HCEC 1CT (cell line): ENCODE measurements around the gene CASP1.
"Not testable (repeated sequence)": the region's sequence is repeated elsewhere in the genome, so short reads cannot be mapped to it uniquely, and the experiment has no call there.

ENCODE experiments used
- DNase-seq: peaks from one replicate; pipeline ENCODE4 v3.0.0-alpha.2; 2017

CASP1 gene

GRCh38 chr11:105034813-105035620 is at the start of gene CASP1:
CASP1 (minus strand) TSS chr11:105035144; CDS start chr11:105035113, 31 bp downstream.
- DNase-seq: peak; percentile 79

DNA sequence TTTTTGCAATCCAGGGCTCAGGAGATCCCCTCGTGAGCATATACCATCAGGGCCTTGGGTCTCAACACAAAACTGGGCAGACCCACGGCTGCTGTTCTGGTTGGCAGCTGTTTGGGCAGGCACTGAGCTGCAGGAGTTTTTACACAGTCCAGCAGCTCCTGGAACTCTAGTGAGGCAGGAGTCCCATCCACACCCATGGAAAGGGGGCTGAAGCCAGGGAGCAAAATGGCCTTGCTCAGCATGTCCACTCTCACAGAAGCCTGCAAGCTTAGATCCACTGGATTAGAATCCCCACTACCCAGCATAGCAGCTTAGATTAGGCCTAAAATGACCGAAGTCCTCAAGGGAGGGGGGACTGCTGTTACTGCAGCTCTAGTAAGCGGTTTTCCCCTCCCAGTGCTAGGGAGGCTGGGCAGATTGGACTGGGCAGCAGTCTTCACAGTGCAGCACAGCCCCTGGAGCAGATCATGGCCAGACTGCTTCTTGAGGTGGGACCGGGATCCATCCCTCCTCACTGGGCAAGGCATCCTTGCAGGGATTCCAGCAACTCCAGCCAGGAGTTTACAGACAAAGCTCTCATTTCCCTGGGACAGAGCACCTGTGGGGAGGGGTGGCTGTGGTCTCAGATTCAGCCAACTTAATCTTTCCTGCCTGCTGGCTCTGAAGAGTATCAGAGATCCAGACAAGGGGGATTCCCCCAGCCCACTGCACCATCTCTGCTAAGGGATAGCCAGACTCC is 46.6 kb upstream of the CASP1 start:
- no peak for DNase-seq

DNA sequence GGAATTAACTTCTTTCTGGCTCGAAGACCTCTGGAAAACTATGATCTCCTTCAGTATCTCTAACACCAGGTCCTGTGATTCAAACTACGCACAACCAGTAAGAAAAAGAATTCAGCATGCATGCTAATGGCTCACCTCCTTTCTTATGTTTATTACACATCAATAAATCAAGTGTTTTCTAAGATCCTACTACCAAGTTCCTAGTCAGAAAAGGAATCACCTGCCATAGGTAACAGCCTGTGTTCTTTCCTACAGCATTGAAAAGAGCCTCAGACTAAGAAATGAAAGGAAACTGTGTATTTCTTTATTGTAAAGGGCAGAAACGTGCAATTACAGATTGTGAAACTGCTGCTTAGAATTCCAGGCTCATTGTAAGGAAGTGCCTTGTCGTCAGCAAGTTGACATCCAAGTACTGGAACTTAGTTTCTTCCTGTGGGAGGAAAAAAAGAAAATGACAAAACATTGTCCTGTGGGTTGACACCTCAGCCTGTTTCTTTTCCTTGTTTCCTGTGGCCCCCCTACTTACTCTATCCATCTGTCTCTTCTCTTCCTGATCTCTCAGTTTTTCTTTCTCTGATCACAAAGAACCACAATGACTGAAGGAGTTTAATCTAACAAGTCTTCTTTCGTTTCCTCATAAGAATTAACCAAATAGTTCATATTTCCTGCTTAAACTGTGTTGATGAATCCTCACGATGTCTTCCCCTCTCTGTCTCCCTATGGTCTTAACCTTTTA is 45.4 kb upstream of the CASP1 start:
- DNase-seq: not testable (repeated sequence)

GRCh38 chr11:105078283-105078682 is 43.3 kb upstream of the CASP1 start:
- DNase-seq: no peak

- DNase-seq: not testable (repeated sequence)
These were observed 42.3 kb upstream of the CASP1 start for GRCh38 chr11:105077141-105077790.

DNA sequence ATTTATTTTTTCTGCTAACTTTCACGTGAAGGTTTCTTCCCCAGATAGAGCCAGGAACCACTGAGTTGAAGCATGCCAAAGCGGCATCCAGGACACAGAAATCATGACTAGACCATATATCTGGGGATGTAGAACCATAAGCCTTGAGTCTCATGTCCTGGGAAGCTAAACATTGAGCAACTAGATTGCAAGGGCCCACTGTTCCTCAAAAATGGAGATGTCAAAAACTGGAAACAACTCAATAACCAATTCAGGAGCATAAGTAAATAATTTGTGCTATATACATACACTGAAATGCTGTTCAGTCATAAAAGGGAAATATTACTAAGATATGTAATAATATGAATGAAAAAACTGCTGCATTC is 39.2 kb upstream of the CASP1 start:
- no peak for DNase-seq

GRCh38 chr11:105073456-105074165 is 38.7 kb upstream of the CASP1 start:
- no peak for DNase-seq

DNA sequence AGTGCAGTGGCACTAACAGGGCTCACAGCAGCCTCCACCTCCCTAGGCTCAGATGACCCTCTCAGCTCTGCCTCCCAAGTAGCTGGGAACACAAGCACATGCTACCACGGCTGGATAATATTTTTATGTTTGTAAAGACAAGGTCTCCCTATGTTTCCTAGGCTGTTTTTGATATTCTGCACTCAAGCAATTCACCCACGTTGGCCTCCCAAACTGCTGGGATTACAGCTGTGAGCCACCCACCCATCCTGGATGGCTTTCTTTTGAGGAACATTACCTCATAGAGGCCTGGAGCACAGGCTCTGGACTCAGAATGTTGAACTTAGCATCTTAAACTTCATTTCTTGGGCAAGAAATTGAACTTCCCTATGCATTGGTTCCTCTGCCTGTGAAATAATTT is 37.1 kb upstream of the CASP1 start:
- DNase-seq: not testable (repeated sequence)

DNA sequence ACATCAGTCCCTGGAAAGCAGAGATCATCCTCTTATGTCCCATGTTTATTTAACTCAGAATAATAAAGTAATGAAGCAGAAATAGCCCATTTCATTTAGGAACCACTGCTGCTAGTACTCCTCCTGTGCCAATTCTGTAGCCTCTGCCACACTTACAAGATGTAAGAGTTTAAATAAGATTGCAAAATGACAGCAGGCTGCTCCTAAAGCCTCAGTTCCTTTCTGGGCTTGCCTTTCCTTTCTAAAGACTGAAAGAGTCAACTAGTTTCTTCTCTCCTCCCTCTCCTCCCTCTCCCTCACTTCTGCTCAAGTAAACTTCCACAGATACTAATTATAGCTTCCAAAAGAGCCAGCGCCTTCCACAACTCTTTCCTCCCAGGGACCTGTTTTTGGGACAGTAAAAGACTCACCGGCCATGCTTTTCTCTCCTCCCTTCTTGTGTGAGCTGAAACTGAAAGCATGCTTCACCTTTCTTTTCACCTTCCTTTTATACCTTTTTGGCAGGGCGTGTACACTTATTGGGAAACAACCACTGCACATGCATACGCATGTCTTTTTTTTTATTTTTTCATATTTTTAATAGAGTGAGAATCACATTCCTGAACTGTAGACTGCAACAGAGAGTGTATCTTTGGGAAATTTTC is 36.3 kb upstream of the CASP1 start:
- no peak for DNase-seq

DNA sequence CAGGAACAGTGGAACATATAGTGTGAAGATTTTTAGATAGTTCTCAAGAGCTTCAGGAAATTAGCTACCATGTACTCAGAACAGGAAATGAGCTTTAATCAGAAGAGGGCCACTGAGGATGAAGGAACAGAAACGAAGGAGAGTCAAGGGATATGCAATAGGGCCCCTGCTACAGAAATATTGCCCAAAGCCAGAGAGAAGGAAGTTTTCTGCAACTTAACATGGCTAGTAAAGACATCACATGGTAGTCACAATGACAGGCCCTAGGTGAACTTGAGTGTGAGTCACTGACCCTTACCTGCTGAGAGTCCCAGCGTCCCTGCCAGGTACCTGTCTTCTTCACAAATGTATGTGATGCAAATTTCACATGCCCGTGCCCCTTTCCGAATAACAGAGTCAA is 35.4 kb upstream of the CASP1 start:
- no peak for DNase-seq

DNA sequence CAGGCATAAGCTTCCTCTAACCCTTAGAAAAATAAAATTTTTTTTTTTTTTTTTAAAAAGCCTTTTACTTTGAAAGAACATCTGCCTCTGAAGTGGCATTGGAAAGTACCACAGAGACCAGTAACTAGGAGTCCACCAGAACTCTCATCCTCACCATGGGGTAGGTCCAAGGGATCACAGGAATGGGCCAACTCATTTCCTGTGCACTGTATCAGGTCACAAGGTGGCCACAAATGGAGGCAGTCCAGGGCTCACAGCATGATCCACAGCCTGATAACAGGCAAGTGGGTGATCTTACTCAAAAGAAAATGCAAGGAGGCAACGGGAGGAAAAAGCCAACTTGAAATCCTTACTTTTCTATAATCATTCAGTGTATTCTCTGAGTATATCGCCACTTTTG is 34.8 kb upstream of the CASP1 start:
- not testable (repeated sequence) for DNase-seq

DNA sequence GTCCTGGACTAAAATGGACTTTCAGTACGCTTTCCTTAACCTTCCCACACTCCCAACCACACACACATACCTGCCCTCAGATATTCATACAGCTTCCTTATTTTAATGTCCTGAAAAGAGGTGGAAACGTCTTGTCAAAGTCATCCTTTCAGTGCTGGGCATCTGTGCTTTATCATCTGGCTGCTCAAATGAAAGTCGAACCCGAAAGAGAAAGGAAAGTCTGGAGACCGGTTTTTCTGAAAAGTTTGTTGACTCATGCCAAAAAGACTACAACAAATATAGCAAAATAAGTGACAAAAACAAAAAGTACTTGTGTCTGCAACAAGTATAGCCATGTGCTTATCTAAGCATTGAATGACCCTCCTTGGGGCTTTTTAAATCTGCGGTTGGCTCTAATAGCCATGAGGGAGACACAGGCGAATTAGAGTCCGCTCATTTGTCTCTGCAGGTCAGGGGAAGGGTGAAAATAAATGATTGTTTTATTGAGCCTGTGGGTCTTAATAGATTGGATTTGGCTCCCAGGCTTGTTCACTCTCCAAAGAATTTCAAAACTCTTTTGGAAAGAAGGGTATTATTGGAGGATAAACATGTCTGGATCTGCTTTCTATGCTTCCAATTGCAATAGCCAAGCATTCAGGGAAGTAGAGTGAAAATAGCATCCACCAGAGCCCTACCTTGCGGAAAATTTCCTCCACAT is 28.4 kb upstream of the CASP1 start:
- DNase-seq: not testable (repeated sequence)

GRCh38 chr11:105057432-105057831 is 22.5 kb upstream of the CASP1 start:
- no peak for DNase-seq

DNA sequence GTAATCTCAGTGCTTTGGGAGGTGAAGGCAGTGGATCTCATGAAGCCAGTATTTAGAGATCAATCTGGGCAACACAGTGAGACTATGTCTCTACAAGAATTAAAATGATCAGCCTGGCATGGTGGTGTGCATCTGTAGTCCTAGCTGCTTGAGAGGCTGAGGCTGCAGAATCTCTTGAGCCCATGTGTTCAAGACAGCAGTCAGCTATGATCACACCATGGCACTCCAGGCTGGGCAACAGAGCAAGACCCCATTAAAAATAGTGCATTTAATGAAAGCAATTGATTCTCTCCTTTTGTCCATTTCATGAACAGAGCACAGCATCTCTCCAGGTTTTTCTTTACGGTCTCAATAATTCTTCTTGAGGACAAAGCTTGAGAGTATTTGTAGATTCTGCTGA is 21.5 kb upstream of the CASP1 start:
- no peak for DNase-seq

DNA sequence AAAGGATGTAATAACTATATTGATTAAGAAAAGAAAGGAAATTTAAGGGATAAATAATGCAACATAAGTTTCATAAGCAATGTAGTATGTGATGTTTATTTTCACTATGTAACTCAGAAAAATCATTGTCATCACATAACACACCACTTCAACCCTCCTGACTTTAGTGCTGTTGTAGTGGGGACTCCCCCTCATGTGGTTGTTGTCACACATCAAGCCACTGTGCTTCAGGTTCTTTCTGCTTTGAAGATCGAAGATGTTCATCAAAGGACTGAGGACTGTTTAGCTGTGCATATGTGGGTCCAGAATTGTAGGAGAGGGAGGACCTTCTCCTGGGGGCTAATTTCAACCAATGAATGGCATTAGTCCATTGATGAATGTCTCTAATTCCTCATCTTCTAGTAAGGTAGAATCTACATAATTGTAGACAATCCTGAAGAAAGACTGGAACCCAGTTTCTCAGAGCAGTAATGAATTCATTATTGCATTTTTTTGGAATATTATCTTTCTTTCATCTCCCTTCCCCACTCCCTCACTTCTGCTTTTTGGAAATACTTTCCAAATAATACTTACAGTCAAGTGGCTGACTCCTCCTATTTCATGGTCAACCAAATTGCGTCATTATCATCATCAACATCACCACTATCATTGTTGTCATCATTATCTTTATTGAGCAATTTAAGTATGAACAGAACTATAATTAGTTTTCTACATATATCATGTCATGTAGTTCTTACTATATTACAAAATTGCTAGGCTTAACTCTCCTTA is 20.0 kb upstream of the CASP1 start:
- DNase-seq: no peak

DNA sequence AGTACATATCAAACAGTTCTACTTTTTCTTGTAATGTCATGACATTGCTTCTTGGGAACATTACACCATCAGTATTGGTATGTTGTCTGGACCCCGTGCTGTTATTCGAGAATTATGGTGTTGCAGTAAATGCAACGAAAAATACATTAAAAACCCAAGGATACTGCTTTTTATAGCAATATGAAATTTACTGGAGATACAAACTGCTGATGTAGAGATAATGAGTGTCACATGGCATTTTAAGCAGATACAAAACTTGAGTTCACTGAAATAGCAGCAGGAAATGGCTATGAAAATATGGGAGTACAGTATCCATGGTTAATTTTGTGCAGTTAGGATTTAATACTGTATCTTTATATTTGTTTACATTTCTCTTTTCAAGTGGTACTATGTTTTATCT is 17.5 kb upstream of the CASP1 start:
- no peak for DNase-seq

DNA sequence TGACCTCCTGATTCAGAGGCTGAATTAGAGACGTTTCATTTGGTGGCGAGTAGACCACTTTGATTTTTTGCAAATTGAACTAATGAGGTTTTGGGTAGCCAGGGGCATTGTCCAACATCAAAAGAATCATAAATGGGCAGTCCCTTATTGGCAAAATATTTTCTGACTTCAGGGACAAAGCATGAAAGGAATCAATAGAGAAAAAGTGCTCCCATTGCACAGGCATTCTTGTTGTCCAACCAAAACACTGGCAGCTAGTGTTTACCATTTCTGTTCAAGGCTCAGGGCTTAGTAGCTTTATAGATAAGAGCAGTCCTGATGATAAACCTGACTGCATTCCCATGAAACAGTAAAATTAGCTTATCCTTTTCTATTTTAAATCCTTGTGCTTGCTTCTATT is 16.6 kb upstream of the CASP1 start:
- DNase-seq: no peak

DNA sequence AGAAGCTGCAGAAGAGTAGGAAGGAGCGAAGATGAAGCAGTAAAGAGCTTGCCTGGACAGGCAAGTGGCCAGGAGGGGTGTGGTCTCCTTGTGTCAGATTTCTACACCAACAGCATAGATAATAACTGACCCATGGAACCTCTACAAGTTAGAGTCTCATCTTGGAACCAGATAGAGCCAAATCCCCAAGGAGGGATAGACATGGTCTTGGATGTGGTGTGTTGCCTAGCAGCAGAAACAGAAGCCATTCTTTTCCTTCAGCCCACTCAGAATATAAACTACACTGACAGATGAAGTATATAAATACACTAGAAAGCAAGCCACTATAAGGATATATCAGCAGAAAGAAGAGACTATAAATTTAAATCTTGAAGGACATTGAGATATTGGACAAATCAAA is 14.5 kb upstream of the CASP1 start:
- DNase-seq: no peak

GRCh38 chr11:105046898-105047579 is 12.1 kb upstream of the CASP1 start:
- peak; percentile 99 for DNase-seq
